Stomach smooth muscle (tissue), 2 donors: ENCODE results near the gene SLC41A3.

ENCODE experiments used
- H3K27ac ChIP-seq: one replicate; pipeline ENCODE4 v1.7.0; 2013; ENCODE audit warnings: mild to moderate bottlenecking, low read length, inconsistent platforms
- H3K27me3 ChIP-seq, 2 donors: one replicate each; pipeline ENCODE4 v1.7.0; 2013; ENCODE audit warnings: low read length in 2 of 2; ENCODE audit not compliant: insufficient read depth in 2 of 2, control insufficient read depth in 1 of 2
- H3K36me3 ChIP-seq, 2 donors: one replicate each; pipeline ENCODE4 v1.7.0; 2013; ENCODE audit warnings: low read length in 2 of 2; ENCODE audit not compliant: control insufficient read depth in 2 of 2, insufficient read depth in 2 of 2
- H3K4me1 ChIP-seq: one replicate; pipeline ENCODE4 v1.7.0; 2013; ENCODE audit warnings: low read length; ENCODE audit not compliant: control insufficient read depth, insufficient read depth
- H3K4me3 ChIP-seq, 2 donors: one replicate each; pipeline ENCODE4 v1.7.0; 2013; ENCODE audit warnings: low read length in 2 of 2
- H3K9ac ChIP-seq, 2 donors: one replicate each; pipeline ENCODE4 v1.7.0; 2013; ENCODE audit warnings: low read length in 2 of 2, mild to moderate bottlenecking in 1 of 2
- H3K9me3 ChIP-seq, 2 donors: one replicate each; pipeline ENCODE4 v1.7.0; 2013; ENCODE audit warnings: low read length in 2 of 2; ENCODE audit not compliant: control insufficient read depth in 2 of 2
- donor health status: healthy.
- donor health status: Pancreatic carcinoma.

SLC41A3 gene

DNA sequence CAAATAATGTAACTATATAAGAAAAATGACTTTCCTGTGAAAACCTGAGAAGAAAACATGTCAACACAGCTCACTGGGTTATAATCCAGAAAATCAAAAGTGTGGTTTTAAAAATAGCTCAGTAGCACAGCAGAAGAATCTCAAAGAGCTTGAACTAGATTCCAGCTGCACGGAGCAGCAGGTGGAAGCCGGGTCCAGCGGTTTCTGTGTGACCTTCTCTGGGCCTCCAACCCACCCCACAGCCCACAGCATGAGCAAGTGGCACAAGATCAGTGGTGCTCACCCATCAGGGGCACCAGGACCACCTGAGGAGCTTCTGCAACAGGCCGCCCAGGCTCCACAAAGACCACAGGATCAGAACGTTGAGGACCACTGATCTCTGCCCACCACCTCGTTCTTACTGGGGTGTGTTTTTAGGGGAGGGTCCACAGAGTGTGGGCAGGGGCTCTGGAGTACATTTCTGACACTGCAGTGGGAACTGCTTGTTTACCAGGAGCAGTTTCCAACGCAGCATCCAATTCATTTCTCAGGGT lies 23.2 kb downstream of the SLC41A3 start:
- Histone ChIP-seq H3K27ac (no peak overlapping the region), H3K36me3 (peaks cover 2 to 8% of the 10 kb centered on the region in 2 donors), H3K9me3 (no peaks in the 10 kb centered on the region), H3K27me3 (no peaks in the 10 kb centered on the region), H3K4me1 (no peaks in the 10 kb centered on the region), H3K9ac (no peak overlapping the region), H3K4me3 (no peak overlapping the region)

GRCh38 chr3:126058666-126059065 lies 25.3 kb downstream of the SLC41A3 start:
- H3K36me3 ChIP-seq, result peaks cover 0 to 5% of the 10 kb centered on the region in 2 donors
- no peak overlapping the region for H3K27ac ChIP-seq
- H3K9me3 ChIP-seq, result no peaks in the 10 kb centered on the region
- H3K4me1 ChIP-seq, result no peaks in the 10 kb centered on the region
- no peak overlapping the region for H3K9ac ChIP-seq
- H3K27me3 ChIP-seq, result no peaks in the 10 kb centered on the region
- H3K4me3 ChIP-seq, result no peak overlapping the region

- H3K4me1 ChIP-seq, result no peaks in the 10 kb centered on the region
- no peak overlapping the region for H3K27ac ChIP-seq
- H3K9ac ChIP-seq, result no peak overlapping the region
- no peaks in the 10 kb centered on the region for H3K9me3 ChIP-seq
- no peaks in the 10 kb centered on the region for H3K27me3 ChIP-seq
- peaks cover 0 to 5% of the 10 kb centered on the region in 2 donors for H3K36me3 ChIP-seq
- no peak overlapping the region for H3K4me3 ChIP-seq
These were observed 26.0 kb downstream of the SLC41A3 start for GRCh38 chr3:126057936-126058335.

- Histone ChIP-seq H3K27me3 (no peaks in the 10 kb centered on the region), H3K9ac (no peak overlapping the region), H3K4me3 (no peak overlapping the region), H3K36me3 (peaks cover 0 to 8% of the 10 kb centered on the region in 2 donors), H3K9me3 (no peaks in the 10 kb centered on the region), H3K4me1 (no peaks in the 10 kb centered on the region), H3K27ac (no peak overlapping the region)
These were observed 26.5 kb downstream of the SLC41A3 start for GRCh38 chr3:126057501-126057819.

- Histone ChIP-seq H3K9ac (no peak overlapping the region), H3K36me3 (peaks cover 0 to 8% of the 10 kb centered on the region in 2 donors), H3K4me1 (no peaks in the 10 kb centered on the region), H3K9me3 (no peaks in the 10 kb centered on the region), H3K4me3 (no peak overlapping the region), H3K27me3 (no peaks in the 10 kb centered on the region), H3K27ac (no peak overlapping the region)
These were observed 27.0 kb downstream of the SLC41A3 start for GRCh38 chr3:126056681-126057500.

DNA sequence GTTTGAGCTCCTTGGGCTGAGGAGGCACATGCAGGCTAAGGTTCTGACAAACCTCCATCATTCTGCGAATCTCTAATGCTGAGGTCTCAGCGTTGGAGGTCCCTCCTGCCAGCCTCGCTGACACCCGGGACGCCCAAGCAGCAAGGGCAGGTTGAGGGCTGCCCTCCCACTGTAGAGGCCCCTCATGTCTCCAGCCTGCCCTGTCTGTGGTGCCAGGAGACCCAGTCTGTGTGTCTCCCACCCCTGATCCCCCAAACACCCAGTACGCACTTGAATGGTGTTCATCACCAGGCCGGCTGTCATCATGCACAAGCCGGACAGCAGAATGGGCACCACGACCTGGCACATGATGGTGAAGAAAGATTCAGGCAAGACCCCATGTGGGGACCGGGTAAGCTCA lies 27.8 kb downstream of the SLC41A3 start:
- H3K9me3 ChIP-seq, result no peaks in the 10 kb centered on the region
- H3K36me3 ChIP-seq, result peaks cover 0 to 8% of the 10 kb centered on the region in 2 donors
- no peaks in the 10 kb centered on the region for H3K4me1 ChIP-seq
- no peak overlapping the region for H3K27ac ChIP-seq
- H3K4me3 ChIP-seq, result no peak overlapping the region
- no peaks in the 10 kb centered on the region for H3K27me3 ChIP-seq
- no peak overlapping the region for H3K9ac ChIP-seq

DNA sequence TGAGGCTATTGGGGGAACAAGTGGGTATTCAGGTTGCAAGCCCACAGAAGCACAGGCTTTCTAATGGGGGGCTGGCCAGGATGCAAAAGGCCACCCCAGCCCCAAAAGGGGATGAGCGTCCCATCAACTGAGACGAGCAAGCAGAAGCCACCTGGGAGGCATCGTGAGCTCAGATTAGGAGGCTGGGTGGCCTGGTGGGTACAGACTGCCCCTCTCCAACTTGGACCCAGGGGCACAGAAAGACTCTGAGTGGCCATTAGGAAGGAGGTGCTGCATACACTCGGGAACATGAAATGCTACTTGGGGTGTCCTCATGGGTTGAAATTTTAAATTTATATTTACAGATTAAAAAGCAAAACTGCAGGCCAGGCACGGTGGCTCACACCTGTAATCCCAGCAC lies 29.1 kb downstream of the SLC41A3 start:
- no peak overlapping the region for H3K4me3 ChIP-seq
- no peaks in the 10 kb centered on the region for H3K27me3 ChIP-seq

DNA sequence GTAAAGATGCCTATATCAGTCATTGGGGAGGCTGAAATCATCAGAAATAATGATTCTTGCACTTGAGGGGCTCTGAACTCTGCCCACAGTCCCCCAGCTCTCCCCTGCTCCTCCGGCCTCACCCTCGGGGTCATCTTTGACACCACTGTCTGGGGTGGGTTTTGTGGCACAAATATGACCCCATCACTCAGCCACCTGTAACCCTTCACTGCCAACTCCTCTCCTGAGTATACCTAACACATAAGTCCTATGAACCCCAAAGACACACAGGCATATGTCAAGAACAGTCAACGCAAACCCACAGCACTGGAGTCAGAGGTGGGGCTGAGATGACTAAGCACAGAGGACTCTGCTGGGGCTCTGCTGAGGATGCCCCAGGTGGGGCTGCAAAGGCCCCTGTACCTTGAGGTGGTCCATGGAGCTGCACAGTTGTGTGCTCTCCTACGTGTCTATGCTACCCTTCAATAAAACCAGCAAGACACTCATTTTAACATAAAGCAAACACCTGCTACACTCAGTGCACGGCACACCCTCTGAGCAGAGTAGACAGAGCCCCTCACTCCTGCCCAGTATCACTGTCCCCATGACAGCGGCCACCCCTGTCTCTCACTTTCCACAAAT lies 29.9 kb downstream of the SLC41A3 start:
- H3K9ac ChIP-seq, result no peak overlapping the region
- no peaks in the 10 kb centered on the region for H3K4me1 ChIP-seq
- H3K27me3 ChIP-seq, result no peaks in the 10 kb centered on the region
- peaks cover 5 to 13% of the 10 kb centered on the region in 2 donors for H3K36me3 ChIP-seq
- no peaks in the 10 kb centered on the region for H3K9me3 ChIP-seq
- no peak overlapping the region for H3K27ac ChIP-seq
- no peak overlapping the region for H3K4me3 ChIP-seq

More for the DNA sequence above, 29.1 kb downstream of the SLC41A3 start:
- Histone ChIP-seq H3K9ac (no peak overlapping the region), H3K36me3 (peaks cover 5 to 13% of the 10 kb centered on the region in 2 donors), H3K9me3 (no peaks in the 10 kb centered on the region), H3K4me1 (no peaks in the 10 kb centered on the region), H3K27ac (no peak overlapping the region)

- H3K9me3 ChIP-seq, result no peaks in the 10 kb centered on the region
- H3K4me1 ChIP-seq, result no peaks in the 10 kb centered on the region
- H3K27ac ChIP-seq, result no peak overlapping the region
- no peak overlapping the region for H3K4me3 ChIP-seq
- H3K27me3 ChIP-seq, result no peaks in the 10 kb centered on the region
- peaks cover 5 to 13% of the 10 kb centered on the region in 2 donors for H3K36me3 ChIP-seq
- no peak overlapping the region for H3K9ac ChIP-seq
These were observed 30.4 kb downstream of the SLC41A3 start for GRCh38 chr3:126053513-126053912.

DNA sequence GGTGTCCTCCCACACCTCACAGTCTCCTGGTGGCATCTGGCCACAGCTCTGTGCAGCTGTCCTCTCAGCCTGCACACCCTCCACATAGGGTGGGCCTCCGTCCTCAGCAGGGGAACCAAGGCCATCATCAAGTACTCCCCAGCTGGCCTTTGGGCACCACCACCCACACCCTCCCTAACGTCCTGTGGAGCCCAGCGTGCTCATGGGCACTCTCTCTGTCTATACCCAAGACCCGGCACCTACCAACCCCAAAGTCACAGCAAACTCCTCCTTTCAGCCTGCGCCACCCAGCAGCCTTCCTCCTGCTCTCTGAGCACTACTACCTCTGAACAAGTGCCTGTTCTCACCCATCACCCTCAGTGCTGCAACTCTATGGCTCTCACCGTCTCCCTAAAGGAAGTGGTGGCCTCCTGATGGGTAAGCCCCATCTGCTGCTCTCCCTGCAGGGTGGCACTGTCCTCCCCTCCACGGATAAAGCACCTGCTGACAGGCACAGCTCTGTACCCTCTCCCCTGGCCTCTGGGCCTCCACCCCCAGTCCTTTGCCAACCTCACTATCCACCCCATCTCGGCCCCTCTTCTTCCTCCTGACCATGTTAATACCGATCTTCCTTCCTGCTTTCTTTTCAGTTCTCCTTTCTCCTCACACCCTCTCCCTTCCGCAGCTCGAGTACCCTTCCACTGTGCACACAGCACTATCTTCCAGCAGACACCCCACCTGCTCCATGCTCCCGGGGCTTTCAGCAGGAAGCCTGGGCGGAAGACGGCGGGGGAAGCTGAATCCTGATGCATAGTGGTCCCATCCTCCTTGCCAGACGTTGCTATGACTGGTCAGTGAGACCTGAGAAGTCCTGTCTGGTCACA lies 31.5 kb downstream of the SLC41A3 start:
- H3K27me3 ChIP-seq, result no peaks in the 10 kb centered on the region
- H3K4me3 ChIP-seq, result no peak overlapping the region
- no peak overlapping the region for H3K9ac ChIP-seq
- H3K4me1 ChIP-seq, result no peaks in the 10 kb centered on the region
- no peak overlapping the region for H3K27ac ChIP-seq
- no peaks in the 10 kb centered on the region for H3K9me3 ChIP-seq
- peaks cover 5 to 10% of the 10 kb centered on the region in 2 donors for H3K36me3 ChIP-seq
